HG02870 (cell line): Measurements from ENCODE around the gene KRT83.
"Not testable (repeated sequence)": the region's sequence is repeated elsewhere in the genome, so short reads cannot be mapped to it uniquely, and the experiment has no call there.

Experiments
- ATAC-seq: cut with Tn5 transposase; IDR thresholded peaks from one replicate; pipeline ENCODE4 v1.9.1; 2021; ENCODE audit warnings: mild to moderate bottlenecking, moderate library complexity; ENCODE audit not compliant: unreplicated experiment

The KRT83 gene

GRCh38 chr12:52354200-52354599 is 33.0 kb upstream of the KRT83 start:
- ATAC-seq: no peak

DNA sequence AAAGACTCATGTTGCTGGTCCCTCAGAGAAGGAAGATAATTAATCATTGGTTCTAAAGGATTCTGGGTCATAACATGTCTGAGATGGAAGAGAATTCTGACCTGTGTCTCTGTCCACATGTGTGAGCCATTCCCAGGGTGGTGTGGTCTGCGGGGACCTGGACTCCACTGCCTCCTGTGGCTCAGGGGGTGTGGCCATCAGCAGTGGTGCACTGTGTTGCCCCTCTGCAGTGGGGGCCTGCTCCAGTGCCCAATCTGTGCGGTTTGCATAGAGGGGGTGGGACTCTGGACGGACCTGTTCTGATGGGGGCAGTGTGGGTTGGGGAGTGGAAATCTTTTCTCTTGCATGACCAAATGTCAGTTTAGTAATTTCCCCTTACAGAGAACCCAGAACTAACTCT is 32.6 kb upstream of the KRT83 start:
- no peak for ATAC-seq

GRCh38 chr12:52352951-52353350 is 31.8 kb upstream of the KRT83 start:
- no peak for ATAC-seq

DNA sequence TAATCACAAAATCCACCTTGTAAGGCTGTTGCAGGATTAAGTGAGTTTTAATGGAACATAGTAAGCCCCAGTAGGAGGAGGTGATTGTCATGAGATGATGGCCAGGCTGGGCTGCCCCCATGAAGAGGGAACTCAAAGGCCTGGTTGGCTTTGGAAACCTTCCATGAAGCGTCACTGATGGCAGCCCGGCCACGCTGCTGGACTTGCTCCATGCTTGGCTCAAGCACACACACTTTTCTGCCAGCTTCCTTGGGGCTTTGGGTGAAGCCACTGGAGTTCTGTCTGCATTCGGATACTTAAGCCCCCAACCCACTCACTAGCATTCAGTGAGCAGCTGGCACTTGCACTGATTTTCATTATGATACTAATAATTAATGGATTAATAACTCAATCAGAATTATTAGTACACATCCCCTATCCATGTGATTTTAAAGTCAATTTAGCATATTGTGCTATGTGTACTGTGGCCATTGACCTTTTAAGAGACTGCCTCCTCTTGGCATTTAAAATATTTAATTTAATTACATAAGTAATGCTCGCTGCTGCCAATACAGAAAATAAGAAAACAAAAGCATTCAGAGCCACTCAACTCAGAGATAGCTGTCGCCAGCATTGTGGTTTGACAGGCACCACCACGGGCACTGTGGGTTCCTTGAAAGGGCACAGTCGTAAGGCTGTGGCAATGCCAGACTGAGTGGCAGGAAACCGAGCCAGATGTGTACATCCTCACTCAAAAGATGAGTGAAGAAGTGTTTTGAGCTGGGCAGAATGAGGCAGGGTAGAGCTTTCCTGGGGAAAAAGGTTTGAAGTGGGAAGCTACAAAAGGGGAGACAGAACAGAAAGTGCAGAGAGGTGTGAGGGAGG is 30.2 kb upstream of the KRT83 start:
- ATAC-seq: no peak

DNA sequence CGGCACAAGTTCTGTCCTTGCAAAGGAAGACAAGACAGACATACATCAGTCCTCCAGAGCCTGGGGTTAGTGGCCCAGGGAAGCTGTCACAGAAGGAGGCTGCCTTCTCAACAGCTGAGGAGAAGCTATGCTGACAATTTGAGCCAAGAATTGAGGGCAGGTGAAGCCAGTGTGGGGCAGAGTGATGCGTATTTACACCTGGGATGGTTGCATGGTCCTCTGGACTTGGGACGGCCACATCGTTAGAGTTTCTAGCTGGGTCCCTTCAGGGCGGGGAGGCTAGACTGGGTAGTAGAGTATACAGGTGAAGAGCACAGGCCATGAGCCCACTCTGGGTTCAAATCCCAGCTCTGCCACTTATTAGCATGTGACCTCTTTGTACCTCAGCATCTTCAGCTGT is 29.6 kb upstream of the KRT83 start:
- no peak for ATAC-seq

DNA sequence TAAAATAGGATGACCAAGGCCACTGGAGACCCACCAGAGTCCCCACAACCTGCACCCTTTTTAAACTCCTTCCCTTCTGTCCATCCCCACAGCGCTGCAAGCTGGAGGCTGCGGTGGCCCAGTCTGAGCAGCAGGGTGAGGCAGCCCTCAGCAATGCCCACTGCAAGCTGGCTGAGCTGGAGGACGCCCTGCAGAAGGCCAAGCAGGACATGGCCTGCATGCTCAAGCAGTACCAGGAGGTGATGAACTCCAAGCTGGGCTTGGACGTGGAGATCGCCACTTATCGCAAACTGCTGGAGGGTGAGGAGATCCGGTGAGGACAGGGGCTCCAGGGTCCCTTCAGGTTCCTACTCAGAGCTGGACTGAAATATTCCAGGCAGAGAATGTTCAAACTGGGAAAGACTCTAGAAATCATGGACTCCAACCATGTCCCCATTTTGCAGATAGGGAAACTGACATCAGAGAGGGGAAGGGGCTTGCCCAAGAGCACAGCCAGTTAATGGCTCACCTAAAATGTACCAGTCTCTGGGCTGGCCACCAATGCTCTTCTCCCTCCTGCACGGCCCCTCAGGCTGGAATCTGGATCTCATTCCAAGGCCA is 28.9 kb upstream of the KRT83 start:
- ATAC-seq: no peak

GRCh38 chr12:52349196-52349595 is 28.0 kb upstream of the KRT83 start:
- ATAC-seq: no peak

DNA sequence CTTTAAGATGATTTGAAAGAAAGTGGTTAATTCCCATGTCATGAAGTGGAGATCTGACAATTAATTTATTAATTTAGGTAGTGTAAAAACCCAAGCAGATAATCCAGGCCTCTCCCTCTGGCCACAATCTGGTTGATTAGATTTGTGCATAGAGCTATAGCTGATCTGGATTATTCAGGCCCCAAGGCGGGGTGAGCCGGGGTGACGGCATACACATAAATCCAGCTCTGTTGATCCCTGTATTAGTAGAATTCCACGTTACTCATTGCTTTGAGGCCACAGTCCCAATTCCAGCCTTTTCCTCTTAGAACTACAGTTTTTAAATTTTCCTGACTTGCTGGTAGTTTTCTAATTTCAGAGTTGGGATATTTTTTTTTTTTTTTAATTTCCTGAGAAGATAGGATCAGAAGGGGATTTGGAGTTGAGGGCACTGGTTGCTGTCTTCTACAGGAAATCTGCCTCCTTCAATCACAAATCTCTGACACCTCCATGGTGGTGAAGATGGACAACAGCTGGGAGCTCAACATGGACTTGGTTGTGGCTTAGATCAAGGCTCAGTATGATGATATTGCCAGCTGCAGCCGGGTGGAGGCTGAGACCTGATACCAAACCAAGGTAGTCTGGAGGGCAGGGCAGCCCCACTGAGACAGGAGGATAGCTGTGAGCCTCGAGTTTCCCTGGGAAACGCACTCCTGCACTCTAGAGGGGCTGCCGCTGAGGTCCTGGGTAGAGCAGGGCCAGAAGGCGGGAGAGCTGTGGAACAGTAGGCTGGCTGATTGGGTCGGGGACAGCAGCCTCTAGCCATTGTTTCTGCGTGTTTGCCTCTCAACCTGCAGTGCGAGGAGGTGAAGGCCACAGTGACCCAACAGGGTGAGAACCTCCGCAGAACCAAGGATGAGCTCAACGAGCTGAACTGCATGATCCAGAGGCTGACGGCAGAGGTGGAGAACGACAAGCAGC is 26.6 kb upstream of the KRT83 start:
- no peak for ATAC-seq

DNA sequence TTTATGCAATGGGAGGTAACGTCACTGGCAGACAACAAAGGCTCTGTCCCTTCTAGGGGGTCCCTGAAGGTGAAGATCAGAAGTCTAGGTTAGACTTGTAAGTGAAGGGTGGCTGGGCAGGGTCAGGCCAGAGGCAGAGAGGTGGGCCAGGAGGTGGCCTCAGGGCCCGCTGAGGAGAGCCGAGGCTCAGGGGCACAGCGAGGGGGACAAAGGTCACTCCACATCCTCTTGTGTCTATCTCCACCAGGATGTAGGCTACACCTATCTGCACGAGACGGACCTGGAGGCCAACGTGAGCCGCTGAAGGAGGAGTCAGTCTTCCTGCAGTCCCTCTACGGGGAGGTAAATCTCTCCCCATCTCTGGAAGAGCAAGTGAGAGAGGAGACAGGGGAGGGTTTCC is 25.8 kb upstream of the KRT83 start:
- ATAC-seq: no peak

- no peak for ATAC-seq
These were observed 25.4 kb upstream of the KRT83 start for GRCh38 chr12:52346593-52346992.

DNA sequence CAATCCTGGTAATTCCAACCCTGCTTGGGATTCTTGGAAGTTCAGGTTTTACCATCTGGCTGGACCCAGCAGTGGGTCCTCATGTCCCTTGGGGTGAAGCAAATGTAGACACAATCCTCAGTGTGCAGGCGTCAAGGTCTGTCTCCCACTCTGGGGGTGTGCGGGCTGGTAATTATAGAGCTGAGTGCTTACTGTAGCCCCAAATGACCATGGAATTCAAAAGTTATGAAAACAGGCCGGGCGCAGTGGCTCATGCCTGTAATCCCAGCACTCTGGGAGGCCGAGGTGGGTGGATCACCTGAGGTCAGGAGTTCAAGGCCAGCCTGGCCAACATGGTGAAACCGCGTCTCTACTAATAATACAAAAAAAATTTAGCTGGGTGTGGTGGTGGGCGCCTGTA is 23.8 kb upstream of the KRT83 start:
- not testable (repeated sequence) for ATAC-seq

DNA sequence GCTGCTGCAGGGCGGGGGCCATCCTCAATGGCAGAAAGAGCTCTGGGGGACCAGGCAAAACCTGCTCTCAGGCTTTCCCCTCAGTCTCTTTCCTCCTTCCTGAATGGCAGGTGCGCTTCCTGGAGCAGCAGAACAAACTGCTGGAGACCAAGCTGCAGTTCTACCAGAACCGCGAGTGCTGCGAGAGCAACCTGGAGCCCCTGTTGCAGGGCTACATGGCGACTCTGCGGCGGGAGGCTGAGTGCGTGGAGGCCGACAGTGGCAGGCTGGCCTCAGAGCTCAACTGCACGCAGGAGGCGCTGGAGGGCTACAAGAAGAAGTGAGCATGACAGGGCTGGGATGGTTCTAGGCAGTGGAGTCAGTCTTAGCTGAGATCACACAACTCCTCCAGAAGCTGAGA is 22.9 kb upstream of the KRT83 start:
- ATAC-seq: no peak

DNA sequence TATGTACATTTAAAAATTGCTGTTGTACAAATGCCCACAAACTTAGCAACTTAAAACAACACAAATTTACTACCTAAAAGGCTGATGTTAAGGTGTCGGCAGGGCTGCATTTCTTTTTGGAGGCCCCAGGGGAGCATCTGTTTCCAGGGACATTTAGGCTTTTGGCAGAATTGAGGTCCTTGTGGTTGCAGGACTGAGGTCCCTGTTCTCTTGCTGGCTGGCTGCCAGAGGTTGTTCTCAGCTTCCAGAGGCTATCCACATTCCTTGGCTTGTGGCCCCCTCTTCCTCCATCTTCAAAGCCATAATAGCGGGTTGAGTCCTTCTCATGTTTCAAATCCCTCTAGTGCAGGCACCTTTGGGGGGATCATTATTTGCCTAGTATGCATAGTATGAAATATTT is 22.4 kb upstream of the KRT83 start:
- ATAC-seq: no peak

DNA sequence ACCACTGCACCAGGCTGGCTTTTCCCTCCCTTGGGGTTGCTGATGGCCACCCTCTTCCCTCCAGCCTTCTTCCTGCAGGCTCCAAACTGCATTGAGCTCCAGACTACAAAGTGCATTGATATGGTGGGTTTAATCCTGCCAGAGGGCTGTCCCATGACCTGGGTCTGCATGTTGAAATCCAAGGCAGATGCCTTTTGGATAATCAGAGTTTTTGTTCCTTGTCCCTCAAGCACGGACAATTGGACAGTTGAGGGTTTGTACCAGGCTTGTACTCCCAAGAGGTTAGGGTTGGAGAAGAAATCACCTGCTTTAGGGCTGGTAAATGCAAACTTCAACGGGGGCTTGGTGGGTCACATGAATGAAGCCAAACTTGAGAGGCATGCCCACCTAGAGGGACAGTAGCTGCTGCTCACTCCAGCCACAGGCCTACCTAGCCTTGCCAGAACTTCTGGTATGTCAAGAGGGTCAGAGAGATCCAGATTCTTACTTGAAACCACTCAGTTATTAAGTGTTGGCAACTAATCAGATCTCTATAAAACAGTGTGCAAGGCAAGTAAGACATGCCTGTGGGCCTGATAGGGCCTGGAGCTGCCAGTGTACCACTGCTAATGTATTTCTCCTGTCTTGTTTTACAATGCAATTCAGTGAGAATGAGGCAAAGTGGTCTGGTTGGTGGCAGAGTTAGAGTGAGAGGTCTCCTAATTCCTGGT is 21.7 kb upstream of the KRT83 start:
- no peak for ATAC-seq

DNA sequence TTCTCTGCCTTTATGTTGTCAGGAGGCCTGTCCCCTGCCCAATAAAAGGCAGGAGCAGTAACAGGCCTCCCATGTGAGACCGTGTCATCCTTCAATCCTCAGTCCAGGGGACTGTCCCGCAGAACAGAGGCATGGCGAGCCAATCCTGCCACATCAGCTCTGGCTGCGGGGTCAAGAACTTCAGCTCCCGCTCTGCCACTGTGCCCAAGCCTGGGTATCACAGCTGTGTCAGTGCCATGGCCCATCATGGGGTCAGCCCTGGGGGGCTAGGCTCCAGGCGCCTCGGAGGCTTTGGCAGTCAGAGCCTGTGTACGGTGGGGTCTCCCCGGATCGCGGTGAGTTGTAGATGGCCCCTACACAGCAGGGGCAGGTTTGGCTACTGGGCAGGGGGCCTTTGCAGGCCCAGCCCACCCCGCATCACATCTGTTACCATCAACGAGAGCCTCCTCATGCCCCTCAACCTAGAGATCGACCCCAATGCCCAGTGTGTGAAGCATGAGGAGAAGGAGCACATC is 19.9 kb upstream of the KRT83 start:
- ATAC-seq: no peak

DNA sequence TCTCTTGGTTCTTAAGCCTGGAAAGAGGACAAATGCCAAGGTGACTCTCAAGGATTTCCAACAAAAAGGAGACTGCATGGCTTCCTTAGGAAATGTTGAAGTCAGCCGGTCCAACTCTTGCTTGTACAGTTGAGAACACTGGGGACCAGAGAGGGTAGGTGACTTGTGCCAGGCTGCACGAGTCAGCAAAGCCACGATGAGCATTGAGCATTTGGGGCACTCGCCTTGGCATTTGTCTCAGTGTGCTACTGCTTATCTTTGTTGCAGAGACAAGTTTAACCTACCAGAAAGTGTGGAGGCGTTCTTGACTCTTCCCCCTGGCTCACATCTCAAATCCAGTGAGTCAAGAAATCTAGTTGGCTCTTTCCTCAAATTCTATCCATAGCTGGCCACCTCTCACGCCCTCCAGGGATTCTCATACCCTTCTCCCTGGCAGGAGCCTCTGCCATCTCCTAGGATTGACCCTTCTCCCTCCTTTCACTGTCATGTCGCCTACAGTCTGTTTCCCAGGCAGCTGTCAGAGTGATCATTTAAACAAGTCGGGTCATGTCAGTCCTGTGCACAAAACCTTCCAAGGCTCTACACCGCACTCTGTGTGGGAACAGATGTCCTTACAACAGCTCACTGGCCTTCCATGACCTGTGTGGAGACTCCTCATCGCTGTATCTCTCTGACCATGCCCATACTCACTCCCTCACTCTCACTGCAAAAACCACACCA is 17.2 kb upstream of the KRT83 start:
- ATAC-seq: no peak

- no peak for ATAC-seq
These were observed 15.9 kb upstream of the KRT83 start for GRCh38 chr12:52337054-52337453.

DNA sequence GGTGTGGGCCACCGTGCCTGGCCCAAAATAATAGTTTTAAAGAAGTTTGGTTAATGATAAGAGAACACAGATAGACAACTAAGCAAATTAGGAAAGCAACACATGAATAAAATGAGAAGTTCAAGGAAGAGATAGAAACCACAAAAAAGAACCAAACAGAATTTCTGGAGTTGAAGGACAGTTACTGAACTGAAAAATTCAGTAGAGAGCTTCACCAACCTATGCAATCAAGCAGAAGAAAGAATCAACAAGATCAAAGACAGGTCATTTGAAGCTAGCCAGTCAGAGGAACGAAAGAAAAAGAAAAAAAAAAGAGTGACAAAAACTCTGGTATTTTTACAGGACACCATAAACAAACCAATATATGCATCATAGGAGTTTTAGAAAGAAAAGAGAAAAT is 15.4 kb upstream of the KRT83 start:
- no peak for ATAC-seq

- ATAC-seq: no peak
These were observed 14.5 kb upstream of the KRT83 start for GRCh38 chr12:52335598-52336262.
